ENCODE results near the gene ZP3. TPM values are rescaled to one million over a fixed set of nuclear protein-coding genes. Genes with fewer than 3 reads are reported as not detected.

The ZP3 gene
- total and polyA plus RNA-seq, 10 of the 15 experiments (the other 5 are each of a cell fraction or from before 2014, with no cell fraction given), result 0.39 to 5.1 (median 2.5) TPM

GRCh38 chr7:76403780-76404494, 20.8 kb upstream of the ZP3 start (continued):
- TF ChIP-seq BACH1 (IDR thresholded peaks at IDR 0.05; ENCODE audit: borderline replicate concordance) (no peak), CREM (IDR thresholded peaks at IDR 0.05; ENCODE audit: low read depth) (no peak), DPF2 (IDR thresholded peaks at IDR 0.05) (0 out of 2 replicates have a peak, but pooled peaks have one; percentile 36), NR2C2 (IDR thresholded peaks at IDR 0.05; ENCODE audit: borderline replicate concordance, control insufficient read depth, insufficient read length, low read depth) (no peak), YBX1 (IDR thresholded peaks at IDR 0.05) (no peak), STAT3 (IDR thresholded peaks at IDR 0.05; ENCODE audit: low read depth, low read length) (no peak), RUNX3 (IDR thresholded peaks at IDR 0.05; ENCODE audit: low read length) (no peak), TBL1XR1 (IDR thresholded peaks at IDR 0.05; ENCODE audit: low read depth, low read length) (no peak)

DNA sequence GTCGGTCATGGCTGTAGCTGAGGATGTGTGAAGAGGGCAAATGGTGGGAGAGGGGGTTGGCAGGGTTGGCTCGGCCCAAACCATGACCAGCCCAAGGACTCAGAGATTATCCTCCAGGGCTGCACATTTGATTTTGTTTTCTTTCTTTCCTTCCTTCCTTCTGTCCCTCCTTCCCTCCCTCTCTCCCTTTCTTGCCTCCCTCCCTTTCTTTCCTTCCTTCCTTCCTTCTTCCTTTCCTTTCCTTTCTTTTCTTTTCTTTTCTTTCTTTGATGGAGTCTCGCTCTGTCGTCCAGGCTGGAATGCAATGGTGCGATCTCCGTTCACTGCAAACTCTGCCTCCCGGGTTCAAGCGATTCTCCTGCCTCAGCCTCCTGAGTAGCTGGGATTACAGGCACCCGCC, 19.0 kb upstream of the ZP3 start:
- intact Hi-C loops (cut with micrococcal nuclease; ENCODE audit: unreplicated experiment), result no loop called here
- H3K27ac ChIP-seq (ENCODE audit: control insufficient read depth, insufficient read depth), result no peak overlapping the region
- ATAC-seq (no peak), DNase-seq (ENCODE audit: low read depth, low spot score) (no peak), FAIRE-seq (no peak)
- H2AFZ ChIP-seq (ENCODE audit: control insufficient read depth, low read depth, low read length), result no peak overlapping the region
- H3K9ac ChIP-seq (ENCODE audit: control insufficient read depth, insufficient read depth, low read length), result no peak overlapping the region
- POLR2A ChIA-PET, result no interaction called here
- no peaks in the 10 kb centered on the region for H3K9me3 ChIP-seq (replicated peaks; ENCODE audit: control insufficient read depth, insufficient read depth, low read length)
- H3K36me3 ChIP-seq (ENCODE audit: control insufficient read depth in 2 of 2, insufficient read depth in 2 of 2, low read length in 1 of 2), result no peaks in the 10 kb centered on the region
- WGBS (ENCODE audit: insufficient coverage, insufficient replicate concordance, low lambda C conversion rate, missing lambda C conversion rate), result 85% methylated on average over 8 of the region's 9 CpGs
- no TSS peak for BruUV-seq (replicated peaks)
- H3K4me3 ChIP-seq, result no peak overlapping the region
- CTCF ChIA-PET, result no interaction called here
- SMC1A ChIA-PET (ENCODE audit: uncharacterized antibody, unreplicated experiment), result no interaction called here
- H3K4me2 ChIP-seq (ENCODE audit: control insufficient read depth, insufficient read depth), result no peak overlapping the region
- no peaks in the 10 kb centered on the region for H3K79me2 ChIP-seq (ENCODE audit: control insufficient read depth, insufficient read depth, low read length)
- H4K20me1 ChIP-seq (ENCODE audit: control insufficient read depth, insufficient read depth), result no peaks in the 10 kb centered on the region
- peaks cover 7% of the 10 kb centered on the region for H3K4me1 ChIP-seq (ENCODE audit: control insufficient read depth, insufficient read depth, low read length)
- RAD21 ChIA-PET (ENCODE audit: unreplicated experiment), result no interaction called here
- H3K27me3 ChIP-seq (replicated peaks in 1 of 2; ENCODE audit: control insufficient read depth in 2 of 2, insufficient read depth in 2 of 2, low read length in 1 of 2), result no peaks in the 10 kb centered on the region
- in situ Hi-C loops (cut with MboI), result no loop called here
- TF ChIP-seq, protein P1, sequence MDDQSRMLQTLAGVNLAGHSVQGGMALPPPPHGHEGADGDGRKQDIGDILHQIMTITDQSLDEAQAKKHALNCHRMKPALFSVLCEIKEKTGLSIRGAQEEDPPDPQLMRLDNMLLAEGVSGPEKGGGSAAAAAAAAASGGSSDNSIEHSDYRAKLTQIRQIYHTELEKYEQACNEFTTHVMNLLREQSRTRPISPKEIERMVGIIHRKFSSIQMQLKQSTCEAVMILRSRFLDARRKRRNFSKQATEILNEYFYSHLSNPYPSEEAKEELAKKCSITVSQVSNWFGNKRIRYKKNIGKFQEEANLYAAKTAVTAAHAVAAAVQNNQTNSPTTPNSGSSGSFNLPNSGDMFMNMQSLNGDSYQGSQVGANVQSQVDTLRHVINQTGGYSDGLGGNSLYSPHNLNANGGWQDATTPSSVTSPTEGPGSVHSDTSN (IDR thresholded peaks at IDR 0.05; ENCODE audit: insufficient replicate concordance, low read depth, low read length), result no peak
- TF ChIP-seq, protein P2, sequence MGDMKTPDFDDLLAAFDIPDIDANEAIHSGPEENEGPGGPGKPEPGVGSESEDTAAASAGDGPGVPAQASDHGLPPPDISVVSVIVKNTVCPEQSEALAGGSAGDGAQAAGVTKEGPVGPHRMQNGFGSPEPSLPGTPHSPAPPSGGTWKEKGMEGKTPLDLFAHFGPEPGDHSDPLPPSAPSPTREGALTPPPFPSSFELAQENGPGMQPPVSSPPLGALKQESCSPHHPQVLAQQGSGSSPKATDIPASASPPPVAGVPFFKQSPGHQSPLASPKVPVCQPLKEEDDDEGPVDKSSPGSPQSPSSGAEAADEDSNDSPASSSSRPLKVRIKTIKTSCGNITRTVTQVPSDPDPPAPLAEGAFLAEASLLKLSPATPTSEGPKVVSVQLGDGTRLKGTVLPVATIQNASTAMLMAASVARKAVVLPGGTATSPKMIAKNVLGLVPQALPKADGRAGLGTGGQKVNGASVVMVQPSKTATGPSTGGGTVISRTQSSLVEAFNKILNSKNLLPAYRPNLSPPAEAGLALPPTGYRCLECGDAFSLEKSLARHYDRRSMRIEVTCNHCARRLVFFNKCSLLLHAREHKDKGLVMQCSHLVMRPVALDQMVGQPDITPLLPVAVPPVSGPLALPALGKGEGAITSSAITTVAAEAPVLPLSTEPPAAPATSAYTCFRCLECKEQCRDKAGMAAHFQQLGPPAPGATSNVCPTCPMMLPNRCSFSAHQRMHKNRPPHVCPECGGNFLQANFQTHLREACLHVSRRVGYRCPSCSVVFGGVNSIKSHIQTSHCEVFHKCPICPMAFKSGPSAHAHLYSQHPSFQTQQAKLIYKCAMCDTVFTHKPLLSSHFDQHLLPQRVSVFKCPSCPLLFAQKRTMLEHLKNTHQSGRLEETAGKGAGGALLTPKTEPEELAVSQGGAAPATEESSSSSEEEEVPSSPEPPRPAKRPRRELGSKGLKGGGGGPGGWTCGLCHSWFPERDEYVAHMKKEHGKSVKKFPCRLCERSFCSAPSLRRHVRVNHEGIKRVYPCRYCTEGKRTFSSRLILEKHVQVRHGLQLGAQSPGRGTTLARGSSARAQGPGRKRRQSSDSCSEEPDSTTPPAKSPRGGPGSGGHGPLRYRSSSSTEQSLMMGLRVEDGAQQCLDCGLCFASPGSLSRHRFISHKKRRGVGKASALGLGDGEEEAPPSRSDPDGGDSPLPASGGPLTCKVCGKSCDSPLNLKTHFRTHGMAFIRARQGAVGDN (IDR thresholded peaks at IDR 0.05), result no peak
- TF ChIP-seq POLR2AphosphoS5 (IDR thresholded peaks at IDR 0.05; ENCODE audit: low read length) (no peak), KLF5 (IDR thresholded peaks at IDR 0.05; ENCODE audit: partially characterized antibody) (no peak), BRCA1 (IDR thresholded peaks at IDR 0.05; ENCODE audit: low read depth, low read length) (no peak), EGR1 (IDR thresholded peaks at IDR 0.05; ENCODE audit: borderline replicate concordance in 1 of 2, low read depth in 2 of 2, low read length in 2 of 2) (no peak), CREM (IDR thresholded peaks at IDR 0.05; ENCODE audit: low read depth) (no peak), POU2F2 (IDR thresholded peaks at IDR 0.05; ENCODE audit: borderline replicate concordance, low read depth, low read length) (no peak)

All from GM12878 (cell line).